ENCODE measurements around the gene ACSBG1.

- no peak for TF ChIP-seq CTCF (conservative IDR thresholded peaks at IDR 0.05)
- TF ChIP-seq ZFX (IDR thresholded peaks at IDR 0.05), result no peak
Measured at GRCh38 chr15:78164010-78164409, 70.4 kb downstream of the ACSBG1 start.
